ENCODE measurements around the gene TMUB1.

- TF ChIP-seq CTCF (IDR thresholded peaks at IDR 0.05) (peak; percentile 91 to 98 (median 94)), POLR2A (IDR thresholded peaks at IDR 0.05) (no peak)
Measured at GRCh38 chr7:151123822-151124464, 40.6 kb upstream of the TMUB1 start.
